Neural cell (in vitro differentiated cells): ENCODE measurements around the gene GNPTAB.
"Not testable (repeated sequence)": the region's sequence is repeated elsewhere in the genome, so short reads cannot be mapped to it uniquely, and the experiment has no call there.

ENCODE experiments used
- EP300 ChIP-seq: fragments of 450-650 bp; conservative IDR thresholded peaks from 2 replicates; pipeline ENCODE4 v1.6.1; 2014; ENCODE audit warnings: antibody characterized with exemption, mild to moderate bottlenecking, moderate library complexity; ENCODE audit not compliant: poor library complexity, severe bottlenecking
- EZH2 ChIP-seq: fragments of 200-600, 300-800 bp; shearing (Covaris generic), sonication (generic); IDR thresholded peaks from 2 replicates; pipeline ENCODE4 v1.6.1; 2014; ENCODE audit warnings: antibody characterized with exemption, low read length, borderline replicate concordance, mild to moderate bottlenecking; ENCODE audit not compliant: insufficient read depth, poor library complexity, severe bottlenecking
- POLR2AphosphoS5 ChIP-seq: IDR thresholded peaks from 2 replicates; pipeline ENCODE4 v1.6.1; 2012
- SMC3 ChIP-seq: fragments of 450-650 bp; conservative IDR thresholded peaks from 2 replicates; pipeline ENCODE4 v1.6.1; 2014; ENCODE audit warnings: antibody characterized with exemption, mild to moderate bottlenecking, moderate library complexity; ENCODE audit not compliant: poor library complexity
- TAF1 ChIP-seq: IDR thresholded peaks from 2 replicates; pipeline ENCODE4 v1.6.1; 2012; ENCODE audit warnings: low read depth
- TF ChIP-seq, protein P1 (sequence below): fragments of 450-650 bp; IDR thresholded peaks from 2 replicates; pipeline ENCODE4 v1.5.1; 2014; ENCODE audit warnings: antibody characterized with exemption, mild to moderate bottlenecking, moderate library complexity; ENCODE audit not compliant: poor library complexity, severe bottlenecking
- TF ChIP-seq, protein P2 (sequence below): IDR thresholded peaks from 2 replicates; pipeline ENCODE4 v1.6.1; 2012; ENCODE audit warnings: borderline replicate concordance

DNA sequence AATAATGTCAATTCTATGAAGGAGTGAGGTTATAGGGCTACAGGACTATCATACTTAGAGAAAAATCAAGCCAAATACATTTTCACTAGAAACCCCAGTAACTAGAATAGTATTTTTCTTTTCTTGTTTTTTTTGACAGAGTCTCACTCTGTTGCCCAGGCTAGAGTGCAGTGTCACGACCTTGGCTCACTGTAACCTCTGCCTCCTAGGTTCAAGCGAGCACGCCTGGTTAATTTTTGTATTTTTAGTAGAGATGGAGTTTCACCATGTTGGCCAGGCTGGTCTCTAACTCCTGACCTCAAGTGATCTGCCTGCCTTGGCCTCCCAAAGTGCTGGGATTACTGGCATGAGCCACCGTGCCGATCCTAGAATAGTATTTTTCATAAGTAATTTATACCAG is 96.3 kb downstream of the GNPTAB start:
- not testable (repeated sequence) for TF ChIP-seq TAF1, POLR2AphosphoS5, EP300, EZH2, SMC3
- TF ChIP-seq, protein P1, sequence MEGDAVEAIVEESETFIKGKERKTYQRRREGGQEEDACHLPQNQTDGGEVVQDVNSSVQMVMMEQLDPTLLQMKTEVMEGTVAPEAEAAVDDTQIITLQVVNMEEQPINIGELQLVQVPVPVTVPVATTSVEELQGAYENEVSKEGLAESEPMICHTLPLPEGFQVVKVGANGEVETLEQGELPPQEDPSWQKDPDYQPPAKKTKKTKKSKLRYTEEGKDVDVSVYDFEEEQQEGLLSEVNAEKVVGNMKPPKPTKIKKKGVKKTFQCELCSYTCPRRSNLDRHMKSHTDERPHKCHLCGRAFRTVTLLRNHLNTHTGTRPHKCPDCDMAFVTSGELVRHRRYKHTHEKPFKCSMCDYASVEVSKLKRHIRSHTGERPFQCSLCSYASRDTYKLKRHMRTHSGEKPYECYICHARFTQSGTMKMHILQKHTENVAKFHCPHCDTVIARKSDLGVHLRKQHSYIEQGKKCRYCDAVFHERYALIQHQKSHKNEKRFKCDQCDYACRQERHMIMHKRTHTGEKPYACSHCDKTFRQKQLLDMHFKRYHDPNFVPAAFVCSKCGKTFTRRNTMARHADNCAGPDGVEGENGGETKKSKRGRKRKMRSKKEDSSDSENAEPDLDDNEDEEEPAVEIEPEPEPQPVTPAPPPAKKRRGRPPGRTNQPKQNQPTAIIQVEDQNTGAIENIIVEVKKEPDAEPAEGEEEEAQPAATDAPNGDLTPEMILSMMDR = not testable (repeated sequence)
- TF ChIP-seq, protein P2, sequence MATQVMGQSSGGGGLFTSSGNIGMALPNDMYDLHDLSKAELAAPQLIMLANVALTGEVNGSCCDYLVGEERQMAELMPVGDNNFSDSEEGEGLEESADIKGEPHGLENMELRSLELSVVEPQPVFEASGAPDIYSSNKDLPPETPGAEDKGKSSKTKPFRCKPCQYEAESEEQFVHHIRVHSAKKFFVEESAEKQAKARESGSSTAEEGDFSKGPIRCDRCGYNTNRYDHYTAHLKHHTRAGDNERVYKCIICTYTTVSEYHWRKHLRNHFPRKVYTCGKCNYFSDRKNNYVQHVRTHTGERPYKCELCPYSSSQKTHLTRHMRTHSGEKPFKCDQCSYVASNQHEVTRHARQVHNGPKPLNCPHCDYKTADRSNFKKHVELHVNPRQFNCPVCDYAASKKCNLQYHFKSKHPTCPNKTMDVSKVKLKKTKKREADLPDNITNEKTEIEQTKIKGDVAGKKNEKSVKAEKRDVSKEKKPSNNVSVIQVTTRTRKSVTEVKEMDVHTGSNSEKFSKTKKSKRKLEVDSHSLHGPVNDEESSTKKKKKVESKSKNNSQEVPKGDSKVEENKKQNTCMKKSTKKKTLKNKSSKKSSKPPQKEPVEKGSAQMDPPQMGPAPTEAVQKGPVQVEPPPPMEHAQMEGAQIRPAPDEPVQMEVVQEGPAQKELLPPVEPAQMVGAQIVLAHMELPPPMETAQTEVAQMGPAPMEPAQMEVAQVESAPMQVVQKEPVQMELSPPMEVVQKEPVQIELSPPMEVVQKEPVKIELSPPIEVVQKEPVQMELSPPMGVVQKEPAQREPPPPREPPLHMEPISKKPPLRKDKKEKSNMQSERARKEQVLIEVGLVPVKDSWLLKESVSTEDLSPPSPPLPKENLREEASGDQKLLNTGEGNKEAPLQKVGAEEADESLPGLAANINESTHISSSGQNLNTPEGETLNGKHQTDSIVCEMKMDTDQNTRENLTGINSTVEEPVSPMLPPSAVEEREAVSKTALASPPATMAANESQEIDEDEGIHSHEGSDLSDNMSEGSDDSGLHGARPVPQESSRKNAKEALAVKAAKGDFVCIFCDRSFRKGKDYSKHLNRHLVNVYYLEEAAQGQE = not testable (repeated sequence)
